A549 (cell line): ENCODE data around the gene ATXN2. TPM values are rescaled to one million over a fixed set of nuclear protein-coding genes. Genes with fewer than 3 reads are reported as not detected.

Experiments used
- polyA plus RNA-seq, 4 experiments: library from polyadenylated mRNA; depleted of rRNA in 3 of 4; stranded (reverse); fragments of >200 nt; fragmentation: RNase III in 1 of 4; extraction: RNeasy Plus Mini Kit Qiagen cat#74134 plus additional on column Dnase treatment in 1 of 4; gene quantifications; 2 replicates in 3 of 4; 3 replicates in 1 of 4; pipeline ENCODE4 v1.2.3, GENCODE V29; 2011 to 2017
- small RNA-seq, 6 experiments: library from RNA; depleted of rRNA; stranded (forward); fragments of <200 nt; gene quantifications; one replicate each; pipeline ENCODE3, GENCODE V24; 2012

Gene ATXN2
- polyA plus RNA-seq, 2 of the 4 experiments (the other 2 are of a cell fraction), result 24.8 to 30.6 TPM

Small RNA genes lying within 50 kb of the gene (small RNA-seq; reads per million reads assigned to genes)
- 0 reads per million in 6 experiments for gene RF00066

Other genes starting within 250 kb of the ATXN2 start
- gene PHETA1, start 230.2 kb downstream of the ATXN2 start, polyA plus RNA-seq (2011; rRNA removed), result 2.9 and 3.0 TPM in 2 replicates
- gene PHETA1, start 230.2 kb downstream of the ATXN2 start, polyA plus RNA-seq (2017; fragmentation: RNase III; extraction: RNeasy Plus Mini Kit Qiagen cat#74134 plus additional on column Dnase treatment), result 5.8 to 7.3 TPM (median 7.1 TPM) in 3 replicates
- 2.3 and 2.9 TPM in 2 replicates for gene SH2B3, start 193.4 kb downstream of the ATXN2 start, polyA plus RNA-seq (2011; rRNA removed)
- gene SH2B3, start 193.4 kb downstream of the ATXN2 start, polyA plus RNA-seq (2017; fragmentation: RNase III; extraction: RNeasy Plus Mini Kit Qiagen cat#74134 plus additional on column Dnase treatment), result 2.4 to 2.5 TPM (median 2.5 TPM) in 3 replicates
- gene BRAP, start 86.6 kb upstream of the ATXN2 start, polyA plus RNA-seq (2011; rRNA removed), result 25.2 and 29.7 TPM in 2 replicates
- 12.8 to 13.0 TPM (median 13.0 TPM) in 3 replicates for gene BRAP, start 86.6 kb upstream of the ATXN2 start, polyA plus RNA-seq (2017; fragmentation: RNase III; extraction: RNeasy Plus Mini Kit Qiagen cat#74134 plus additional on column Dnase treatment)
- 22.0 and 32.6 TPM in 2 replicates for gene ACAD10, start 86.7 kb upstream of the ATXN2 start, polyA plus RNA-seq (2011; rRNA removed)
- gene ACAD10, start 86.7 kb upstream of the ATXN2 start, polyA plus RNA-seq (2017; fragmentation: RNase III; extraction: RNeasy Plus Mini Kit Qiagen cat#74134 plus additional on column Dnase treatment), result 13.6 to 15.2 TPM (median 15.1 TPM) in 3 replicates
- 111 and 123 TPM in 2 replicates for gene ALDH2, start 167.6 kb upstream of the ATXN2 start, polyA plus RNA-seq (2011; rRNA removed)
- gene ALDH2, start 167.6 kb upstream of the ATXN2 start, polyA plus RNA-seq (2017; fragmentation: RNase III; extraction: RNeasy Plus Mini Kit Qiagen cat#74134 plus additional on column Dnase treatment), result 75.8 to 97.5 TPM (median 84.9 TPM) in 3 replicates
- 66.1 and 69.5 TPM in 2 replicates for gene MAPKAPK5, start 242.9 kb upstream of the ATXN2 start, polyA plus RNA-seq (2011; rRNA removed)
- 31.5 to 35.7 TPM (median 33.9 TPM) in 3 replicates for gene MAPKAPK5, start 242.9 kb upstream of the ATXN2 start, polyA plus RNA-seq (2017; fragmentation: RNase III; extraction: RNeasy Plus Mini Kit Qiagen cat#74134 plus additional on column Dnase treatment)